OCI-LY1 (cell line): ENCODE measurements around the gene XAGE1B.
"Not testable (repeated sequence)": the region's sequence is repeated elsewhere in the genome, so short reads cannot be mapped to it uniquely, and the experiment has no call there.

Experiments used
- H2AFZ ChIP-seq: fragments of 200-600 bp; sonication (generic), shearing (Covaris generic); 2 replicates; pipeline ENCODE4 v1.6.0; 2014; ENCODE audit warnings: antibody characterized with exemption, mild to moderate bottlenecking, low read length
- H3F3A ChIP-seq: fragments of 200-600 bp; sonication (generic), shearing (Covaris generic); 2 replicates; pipeline ENCODE4 v1.6.0; 2014; ENCODE audit warnings: mild to moderate bottlenecking, antibody characterized with exemption, low read length, moderate library complexity; ENCODE audit not compliant: insufficient read depth
- H3K27ac ChIP-seq: fragments of 200-600 bp; sonication (generic); 2 replicates; pipeline ENCODE4 v1.5.1; 2014; ENCODE audit warnings: low read length, mixed run types, mild to moderate bottlenecking, low read depth; ENCODE audit not compliant: poor library complexity, severe bottlenecking
- H3K27me3 ChIP-seq: fragments of 200-600 bp; sonication (generic); 2 replicates; pipeline ENCODE4 v1.6.0; 2014; ENCODE audit warnings: antibody characterized with exemption, mild to moderate bottlenecking, low read length, moderate library complexity; ENCODE audit not compliant: insufficient read depth
- H3K36me3 ChIP-seq: fragments of 200-600 bp; sonication (generic); 2 replicates; pipeline ENCODE4 v1.6.1; 2014; ENCODE audit warnings: mild to moderate bottlenecking, antibody characterized with exemption, low read length, moderate library complexity, mixed read lengths; ENCODE audit not compliant: insufficient read depth
- H3K4me1 ChIP-seq: fragments of 200-600 bp; sonication (generic); 2 replicates; pipeline ENCODE4 v1.5.1; 2014; ENCODE audit warnings: mild to moderate bottlenecking, low read length, moderate library complexity; ENCODE audit not compliant: insufficient read depth, severe bottlenecking
- H3K4me2 ChIP-seq: fragments of 200-600 bp; sonication (generic), shearing (Covaris generic); 2 replicates; pipeline ENCODE4 v1.6.1; 2014; ENCODE audit warnings: low read length
- H3K4me3 ChIP-seq: fragments of 200-600 bp; sonication (generic); 2 replicates; pipeline ENCODE4 v1.5.1; 2014; ENCODE audit warnings: low read length, low read depth, mild to moderate bottlenecking, mixed read lengths; ENCODE audit not compliant: poor library complexity, severe bottlenecking
- H3K79me2 ChIP-seq: fragments of 200-600 bp; shearing (Covaris generic); 2 replicates; pipeline ENCODE4 v1.6.1; 2016; ENCODE audit warnings: mixed run types, low read length, mixed read lengths; ENCODE audit not compliant: insufficient read depth
- H3K9ac ChIP-seq: fragments of 200-600 bp; sonication (generic), shearing (Covaris generic); 2 replicates; pipeline ENCODE4 v1.6.1; 2014; ENCODE audit warnings: mild to moderate bottlenecking, low read length, mixed read lengths
- H3K9me2 ChIP-seq: fragments of 200-600 bp; sonication (generic), shearing (Covaris generic); 2 replicates; pipeline ENCODE4 v1.6.1; 2014; ENCODE audit warnings: low read depth, mild to moderate bottlenecking, low read length, mixed read lengths
- H3K9me3 ChIP-seq: fragments of 200-600 bp; shearing (Covaris generic); 2 replicates; pipeline ENCODE4 v1.6.1; 2014; ENCODE audit warnings: low read length, mixed read lengths
- H4K20me1 ChIP-seq: fragments of 200-600 bp; sonication (generic), shearing (Covaris generic); 2 replicates; pipeline ENCODE4 v1.6.0; 2016; ENCODE audit warnings: mild to moderate bottlenecking, low read length; ENCODE audit not compliant: insufficient read depth
- CTCF ChIP-seq: fragments of 200-600 bp; sonication (generic), shearing (Covaris generic); IDR thresholded peaks from 2 replicates; pipeline ENCODE4 v1.5.1; 2017; ENCODE audit warnings: mild to moderate bottlenecking, antibody characterized with exemption, low read length, moderate library complexity, mixed read lengths
- EZH2 ChIP-seq: fragments of 200-600 bp; sonication (generic), shearing (Covaris generic); IDR thresholded peaks from 2 replicates; pipeline ENCODE4 v1.8.0; 2017; ENCODE audit warnings: borderline replicate concordance, mixed run types, mild to moderate bottlenecking, antibody characterized with exemption, low read length, moderate library complexity, mixed read lengths

XAGE1B gene

GRCh38 chrX:52504551-52504950 lies 12.3 kb downstream of the XAGE1B start:
- no peak overlapping the region for H3K4me3 ChIP-seq
- no peaks in the 10 kb centered on the region for H3K79me2 ChIP-seq
- H3K4me1 ChIP-seq = no peaks in the 10 kb centered on the region
- no peaks in the 10 kb centered on the region for H3K9me3 ChIP-seq
- no peaks in the 10 kb centered on the region for H3K9me2 ChIP-seq
- no peaks in the 10 kb centered on the region for H4K20me1 ChIP-seq
- H3K27ac ChIP-seq = no peak overlapping the region
- H2AFZ ChIP-seq = no peak overlapping the region
- TF ChIP-seq CTCF (no peak), EZH2 (no peak)
- no peak overlapping the region for H3K9ac ChIP-seq
- no peak overlapping the region for H3K4me2 ChIP-seq
- H3K36me3 ChIP-seq = no peaks in the 10 kb centered on the region
- H3K27me3 ChIP-seq = no peaks in the 10 kb centered on the region
- no peaks in the 10 kb centered on the region for H3F3A ChIP-seq

GRCh38 chrX:52501362-52501761 lies 15.5 kb downstream of the XAGE1B start:
- H3K36me3 ChIP-seq, H3F3A ChIP-seq, H3K27me3 ChIP-seq, H3K4me1 ChIP-seq, H3K27ac ChIP-seq, H3K4me3 ChIP-seq, H2AFZ ChIP-seq, H3K79me2 ChIP-seq, H3K4me2 ChIP-seq, H3K9me3 ChIP-seq, H4K20me1 ChIP-seq, H3K9ac ChIP-seq, H3K9me2 ChIP-seq: not testable (repeated sequence)

GRCh38 chrX:52496419-52496772 lies 20.5 kb downstream of the XAGE1B start:
- not testable (repeated sequence) for H3K9me2 ChIP-seq, H3K27me3 ChIP-seq, H3K36me3 ChIP-seq, H3K9me3 ChIP-seq, H3K79me2 ChIP-seq, H3K4me1 ChIP-seq, H3F3A ChIP-seq, H3K4me2 ChIP-seq, H4K20me1 ChIP-seq, H3K27ac ChIP-seq, H2AFZ ChIP-seq, H3K9ac ChIP-seq, H3K4me3 ChIP-seq

- H3K79me2 ChIP-seq, H3K27me3 ChIP-seq, H3K9me2 ChIP-seq, H3K4me3 ChIP-seq, H2AFZ ChIP-seq, H3F3A ChIP-seq, H3K4me1 ChIP-seq, H3K27ac ChIP-seq, H3K36me3 ChIP-seq, H3K9me3 ChIP-seq, H3K9ac ChIP-seq, H4K20me1 ChIP-seq, H3K4me2 ChIP-seq: not testable (repeated sequence)
Observed at GRCh38 chrX:52495545-52496418, 21.1 kb downstream of the XAGE1B start, which contains the start of gene XAGE1A. TSS of gene XAGE1A (plus strand) at chrX:52495808. CDS start at chrX:52497362, 1,554 bp downstream.

GRCh38 chrX:52471301-52471700 lies 45.6 kb downstream of the XAGE1B start:
- not testable (repeated sequence) for H3K9me3 ChIP-seq, H3K36me3 ChIP-seq, H3K9ac ChIP-seq, H2AFZ ChIP-seq, H3K79me2 ChIP-seq, H3K4me3 ChIP-seq, H3K27me3 ChIP-seq, H3K4me1 ChIP-seq, H3K9me2 ChIP-seq, H3K4me2 ChIP-seq, H3F3A ChIP-seq, H3K27ac ChIP-seq, H4K20me1 ChIP-seq
